NT2/D1 (cell line): ENCODE data around the gene C2CD2.

Experiments used
- SUZ12 ChIP-seq: IDR thresholded peaks from 2 replicates; pipeline ENCODE4 v1.6.1; 2011; ENCODE audit not compliant: insufficient read length, insufficient read depth; ENCODE audit errors: extremely low read depth
- YY1 ChIP-seq: IDR thresholded peaks from 2 replicates; pipeline ENCODE4 v1.6.1; 2011; ENCODE audit not compliant: insufficient read length, insufficient read depth
- ZNF274 ChIP-seq: IDR thresholded peaks from 2 replicates; pipeline ENCODE4 v1.6.1; 2011; ENCODE audit warnings: mild to moderate bottlenecking, low read depth, low read length

- TF ChIP-seq ZNF274 (no peak), SUZ12 (no peak), YY1 (no peak)
These were observed 66.2 kb downstream of the C2CD2 start for GRCh38 chr21:41887667-41888066.
